Natural killer cell treated with Interleukin-12 subunit alpha and Interleukin-12 subunit beta and Interleukin-15 and Interleukin-18, amount 100 ng/mL, for 72 hours (primary cell): Measurements from ENCODE around the gene C8B. TPM values are rescaled to one million over a fixed set of nuclear protein-coding genes. Genes with fewer than 3 reads are reported as not detected.
A peak's percentile ranks its signal among the peaks of the same experiment; 100 is the strongest.

Experiments used
- ATAC-seq, 2 donors: fragments of 150-1000 bp; cut with Tn5 transposase in 1 of 2; sonication (Bioruptor Pico), chemical (Tn5 transposase) in 1 of 2; 2 replicates each; pipeline ENCODE4 v1.10.0; 2021
- DNase-seq: peaks from one replicate; pipeline ENCODE4 v3.0.0; 2022; ENCODE audit warnings: low spot score
- H3K27ac Mint-ChIP-seq, 2 donors: 1 replicate in 1 of 2; 2 replicates in 1 of 2; pipeline ENCODE4 v1.8.0; 2022; ENCODE audit warnings: mixed read lengths in 2 of 2, mild to moderate bottlenecking in 1 of 2, moderate library complexity in 1 of 2
- H3K27me3 Mint-ChIP-seq, 2 donors: 1 replicate in 1 of 2; 2 replicates in 1 of 2; pipeline ENCODE4 v1.8.0; 2022; ENCODE audit warnings: mixed read lengths in 2 of 2
- H3K36me3 Mint-ChIP-seq: one replicate; pipeline ENCODE4 v1.8.0; 2022; ENCODE audit warnings: mixed read lengths
- H3K4me1 Mint-ChIP-seq, 2 donors: 1 replicate in 1 of 2; 2 replicates in 1 of 2; pipeline ENCODE4 v1.8.0; 2022; ENCODE audit warnings: low read depth in 2 of 2, mixed read lengths in 2 of 2, mild to moderate bottlenecking in 1 of 2
- H3K4me3 Mint-ChIP-seq: one replicate; pipeline ENCODE4 v1.8.0; 2022; ENCODE audit warnings: mixed read lengths
- H3K9me3 Mint-ChIP-seq: 2 replicates; pipeline ENCODE4 v1.8.0; 2022; ENCODE audit warnings: mixed read lengths
- total RNA-seq, 2 donors: library from RNA; stranded (reverse); gene quantifications; one replicate each; pipeline ENCODE4 v1.2.3, GENCODE V29; 2022

The C8B gene
- total RNA-seq, 2 donors from 2014 or later = 0.40 TPM; not detected in 1

DNA sequence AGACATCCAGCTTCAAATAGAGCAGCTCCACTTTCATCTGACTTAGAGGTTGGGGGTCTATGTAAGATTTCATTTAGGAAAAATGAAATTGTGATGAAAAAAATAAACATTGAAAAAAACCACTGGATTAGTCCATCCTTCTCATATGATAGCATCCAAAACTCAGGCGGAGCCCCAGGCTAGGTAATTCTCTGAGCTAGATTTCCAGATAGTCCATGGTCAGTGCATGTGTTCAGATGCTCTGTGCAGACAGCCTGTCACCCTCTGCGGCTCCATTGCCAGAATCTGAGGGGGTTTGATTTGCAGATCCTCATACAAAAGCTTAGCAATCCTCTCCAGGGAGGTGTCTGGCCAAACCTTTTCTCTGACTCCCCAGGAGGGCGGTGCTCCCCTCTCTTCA is 49.2 kb downstream of the C8B start:
- H3K27me3 Mint-ChIP-seq = peaks cover 0 to 31% of the 10 kb centered on the region in 2 donors
- peaks cover 8% of the 10 kb centered on the region for H3K36me3 Mint-ChIP-seq
- no peak overlapping the region for H3K4me3 Mint-ChIP-seq
- peaks cover 0 to 23% of the 10 kb centered on the region in 2 donors for H3K4me1 Mint-ChIP-seq
- DNase-seq (no peak), ATAC-seq (no peak)
- peak overlapping the region in 1 of 2 donors; percentile 61 for H3K27ac Mint-ChIP-seq
- H3K9me3 Mint-ChIP-seq = peaks cover 6% of the 10 kb centered on the region

DNA sequence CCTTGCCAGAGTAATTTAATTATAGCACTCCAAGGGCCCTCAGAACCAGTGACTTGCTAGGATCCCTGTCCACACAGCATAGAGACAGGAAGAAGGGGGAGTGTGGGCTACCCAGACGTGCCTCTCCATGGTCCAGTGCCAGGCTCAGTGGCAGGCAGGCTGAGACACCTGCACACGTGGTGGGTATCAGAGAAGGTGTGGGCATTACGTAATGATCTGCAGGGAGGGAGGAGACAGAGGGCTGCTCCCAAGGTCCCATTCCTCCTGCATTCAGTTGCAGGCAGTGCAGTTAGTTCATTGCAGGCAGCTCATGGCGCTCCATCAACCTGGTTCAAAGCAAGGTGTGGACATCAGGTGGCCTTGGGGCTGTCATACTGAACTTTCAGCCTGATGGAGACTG is 49.9 kb downstream of the C8B start:
- H3K4me1 Mint-ChIP-seq = peaks cover 3 to 24% of the 10 kb centered on the region in 2 donors
- ATAC-seq (no peak), DNase-seq (no peak)
- peaks cover 0 to 31% of the 10 kb centered on the region in 2 donors for H3K27me3 Mint-ChIP-seq
- H3K9me3 Mint-ChIP-seq = peaks cover 6% of the 10 kb centered on the region
- H3K4me3 Mint-ChIP-seq = no peak overlapping the region
- peaks cover 8% of the 10 kb centered on the region for H3K36me3 Mint-ChIP-seq
- H3K27ac Mint-ChIP-seq = peak overlapping the region in 1 of 2 donors; percentile 47

GRCh38 chr1:56912325-56912724 is 53.5 kb downstream of the C8B start:
- DNase-seq = no peak
- H3K36me3 Mint-ChIP-seq = peaks cover 8% of the 10 kb centered on the region
- H3K27me3 Mint-ChIP-seq = peaks cover 0 to 31% of the 10 kb centered on the region in 2 donors
- no peak for ATAC-seq
- H3K4me1 Mint-ChIP-seq = peaks cover 38 to 54% of the 10 kb centered on the region in 2 donors
- peaks cover 6% of the 10 kb centered on the region for H3K9me3 Mint-ChIP-seq
- no peak overlapping the region for H3K4me3 Mint-ChIP-seq
- H3K27ac Mint-ChIP-seq = no peak overlapping the region

GRCh38 chr1:56911098-56911938 is 54.5 kb downstream of the C8B start:
- Mint-ChIP-seq H3K27ac (peak overlapping the region; percentile 78 to 95), H3K27me3 (peaks cover 0 to 26% of the 10 kb centered on the region in 2 donors), H3K4me3 (peak overlapping the region; percentile 72), H3K36me3 (peaks cover 8% of the 10 kb centered on the region), H3K4me1 (peaks cover 39 to 53% of the 10 kb centered on the region in 2 donors), H3K9me3 (peaks cover 6% of the 10 kb centered on the region)
- ATAC-seq = no peak
- no peak for DNase-seq

DNA sequence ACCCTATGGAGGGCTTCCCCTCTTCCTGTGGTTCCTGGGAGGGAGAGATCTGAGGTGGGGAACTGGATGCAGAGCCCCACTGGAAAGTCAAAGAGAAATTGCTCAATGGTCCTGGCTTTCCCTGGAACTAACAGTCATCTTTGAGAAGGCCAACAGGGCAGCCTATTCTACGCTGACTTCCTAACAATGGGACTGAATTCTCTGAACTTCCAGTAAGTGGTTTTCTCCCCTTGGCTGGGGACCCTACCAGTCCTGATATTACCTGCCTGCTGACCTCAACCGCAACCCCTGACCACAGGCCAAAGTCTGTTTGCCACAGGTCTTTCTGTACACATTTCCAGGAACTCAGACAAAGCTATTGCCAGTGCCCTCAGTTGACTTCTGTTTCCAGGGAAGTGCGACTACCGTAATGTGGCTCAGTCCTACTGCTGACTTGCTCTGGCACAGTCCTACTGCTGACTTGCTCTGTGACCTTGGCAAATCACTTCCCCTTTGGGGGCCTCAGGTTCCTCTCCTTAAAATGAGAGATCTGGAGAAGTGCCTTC is 55.3 kb downstream of the C8B start:
- Mint-ChIP-seq H3K27me3 (peaks cover 0 to 21% of the 10 kb centered on the region in 2 donors), H3K36me3 (peaks cover 8% of the 10 kb centered on the region), H3K9me3 (peaks cover 6% of the 10 kb centered on the region), H3K27ac (peak overlapping the region; percentile 78 to 95), H3K4me1 (peaks cover 39 to 53% of the 10 kb centered on the region in 2 donors), H3K4me3 (peak overlapping the region; percentile 72)
- ATAC-seq (peak; percentile 58 to 74), DNase-seq (peak; percentile 75)

DNA sequence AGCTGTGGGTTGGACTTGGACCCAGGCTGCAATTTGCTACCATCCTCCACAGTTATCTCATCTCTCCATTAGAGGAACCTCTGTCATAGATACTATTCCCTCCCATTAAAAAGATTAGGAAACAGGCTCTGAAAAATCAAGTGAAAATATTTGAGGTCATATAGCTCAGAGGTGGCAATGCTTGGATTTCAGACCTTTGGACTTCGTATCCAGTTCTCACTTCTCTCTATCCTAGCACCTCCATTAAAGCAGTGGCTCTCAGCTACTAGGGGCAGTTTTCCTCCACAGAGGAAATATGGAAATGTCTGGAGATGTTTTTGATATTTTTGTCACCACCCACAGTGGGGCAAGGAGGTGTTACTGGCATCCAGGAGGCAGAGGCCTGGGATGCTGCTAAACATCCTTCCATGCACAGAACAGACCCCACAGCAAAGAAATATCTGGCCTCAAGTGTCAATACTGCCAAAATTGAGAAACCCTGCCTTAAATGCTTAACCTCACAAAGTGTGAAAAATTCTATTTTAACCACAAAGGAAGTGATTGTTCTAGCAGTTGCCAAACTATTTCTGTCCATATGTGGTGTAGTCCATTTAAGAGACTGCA is 57.1 kb downstream of the C8B start:
- ATAC-seq (peak; percentile 63 to 79), DNase-seq (no peak)
- Mint-ChIP-seq H3K36me3 (peaks cover 7% of the 10 kb centered on the region), H3K27ac (peak overlapping the region; percentile 78 to 95), H3K27me3 (peaks cover 0 to 9% of the 10 kb centered on the region in 2 donors), H3K9me3 (peaks cover 3% of the 10 kb centered on the region), H3K4me3 (peak overlapping the region; percentile 72), H3K4me1 (peaks cover 39 to 58% of the 10 kb centered on the region in 2 donors)

DNA sequence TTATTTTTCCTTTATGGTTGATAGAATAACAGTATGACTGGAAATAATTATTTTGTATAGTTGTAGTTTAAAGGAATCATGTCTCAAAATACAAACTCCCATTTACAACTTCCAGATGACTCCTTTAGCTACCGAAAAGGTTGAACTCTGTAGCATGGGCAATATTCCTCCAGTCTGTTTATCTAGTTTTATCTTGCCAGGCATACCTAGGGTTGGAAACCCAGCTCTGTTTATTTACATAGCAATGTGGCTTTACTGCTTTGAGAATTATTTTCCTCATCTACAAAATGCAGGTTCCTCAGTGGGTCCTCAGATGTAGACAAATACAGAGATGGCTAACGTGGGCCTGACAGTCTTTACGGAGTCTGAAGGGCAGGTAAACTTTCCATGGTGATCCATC is 60.1 kb downstream of the C8B start:
- H3K9me3 Mint-ChIP-seq = peaks cover 3% of the 10 kb centered on the region
- peak overlapping the region in 1 of 2 donors; percentile 18 for H3K27ac Mint-ChIP-seq
- no peak overlapping the region for H3K4me3 Mint-ChIP-seq
- peaks cover 2 to 12% of the 10 kb centered on the region in 2 donors for H3K27me3 Mint-ChIP-seq
- no peak for ATAC-seq
- H3K4me1 Mint-ChIP-seq = peaks cover 33 to 54% of the 10 kb centered on the region in 2 donors
- DNase-seq = no peak
- H3K36me3 Mint-ChIP-seq = no peaks in the 10 kb centered on the region

GRCh38 chr1:56904663-56905397 is 61.0 kb downstream of the C8B start:
- Mint-ChIP-seq H3K4me1 (peaks cover 25 to 46% of the 10 kb centered on the region in 2 donors), H3K9me3 (peaks cover 3% of the 10 kb centered on the region), H3K4me3 (no peak overlapping the region), H3K36me3 (no peaks in the 10 kb centered on the region), H3K27me3 (peaks cover 2 to 12% of the 10 kb centered on the region in 2 donors), H3K27ac (peak overlapping the region in 1 of 2 donors; percentile 55)
- DNase-seq (no peak), ATAC-seq (no peak)

DNA sequence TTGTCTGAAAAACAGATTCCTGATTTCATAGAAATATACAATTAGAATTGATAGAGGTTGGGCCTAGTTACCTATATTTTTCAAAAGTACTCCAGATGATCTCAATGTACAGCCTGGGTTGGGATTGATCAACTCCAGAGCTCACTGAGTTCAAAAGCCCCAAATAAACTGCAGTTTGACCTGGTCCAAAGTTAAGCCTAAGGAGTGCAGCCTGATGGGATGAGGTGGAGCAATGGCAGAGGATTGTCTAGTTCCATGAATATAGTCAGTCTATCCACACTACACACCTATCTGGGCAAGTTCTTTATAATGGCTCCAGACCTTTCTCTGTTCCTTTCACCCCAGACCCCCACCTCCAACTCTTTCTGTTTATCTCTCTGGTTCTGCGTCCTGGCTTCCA is 62.0 kb downstream of the C8B start:
- no peak overlapping the region for H3K4me3 Mint-ChIP-seq
- peaks cover 2 to 12% of the 10 kb centered on the region in 2 donors for H3K27me3 Mint-ChIP-seq
- H3K4me1 Mint-ChIP-seq = peaks cover 15 to 35% of the 10 kb centered on the region in 2 donors
- DNase-seq (no peak), ATAC-seq (no peak)
- peaks cover 3% of the 10 kb centered on the region for H3K9me3 Mint-ChIP-seq
- H3K36me3 Mint-ChIP-seq = no peaks in the 10 kb centered on the region
- no peak overlapping the region for H3K27ac Mint-ChIP-seq

GRCh38 chr1:56901716-56902115 is 64.1 kb downstream of the C8B start:
- Mint-ChIP-seq H3K36me3 (no peaks in the 10 kb centered on the region), H3K27me3 (peaks cover 2 to 12% of the 10 kb centered on the region in 2 donors), H3K4me3 (no peak overlapping the region), H3K9me3 (peaks cover 3% of the 10 kb centered on the region), H3K4me1 (peaks cover 0 to 21% of the 10 kb centered on the region in 2 donors), H3K27ac (peak overlapping the region in 1 of 2 donors; percentile 13)
- DNase-seq = no peak
- ATAC-seq = no peak

GRCh38 chr1:56898879-56899278 is 66.9 kb downstream of the C8B start:
- no peaks in the 10 kb centered on the region for H3K36me3 Mint-ChIP-seq
- DNase-seq (no peak), ATAC-seq (no peak)
- no peak overlapping the region for H3K27ac Mint-ChIP-seq
- H3K4me1 Mint-ChIP-seq = peaks cover 0 to 10% of the 10 kb centered on the region in 2 donors
- peaks cover 2 to 12% of the 10 kb centered on the region in 2 donors for H3K27me3 Mint-ChIP-seq
- H3K4me3 Mint-ChIP-seq = no peak overlapping the region
- peaks cover 3% of the 10 kb centered on the region for H3K9me3 Mint-ChIP-seq

DNA sequence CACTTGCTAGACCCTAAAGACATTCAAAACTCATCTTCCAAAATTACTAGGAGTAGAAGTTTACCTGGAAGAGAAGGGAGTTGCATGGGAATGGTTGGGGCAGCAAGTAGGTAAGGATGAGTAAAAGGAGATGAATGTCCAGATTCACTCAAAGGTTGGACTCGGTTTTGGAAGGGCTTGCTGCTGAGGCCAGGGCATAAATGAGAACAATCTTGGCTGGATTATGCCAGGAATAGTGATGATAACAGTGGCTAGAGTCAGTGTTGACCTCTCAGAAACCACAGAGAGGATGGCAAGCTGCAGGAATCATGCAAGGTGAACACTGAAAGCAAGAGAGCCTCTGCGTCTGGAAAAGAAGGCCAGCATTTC is 67.8 kb downstream of the C8B start:
- ATAC-seq (no peak), DNase-seq (no peak)
- Mint-ChIP-seq H3K27me3 (peaks cover 2 to 12% of the 10 kb centered on the region in 2 donors), H3K4me1 (peaks cover 0 to 10% of the 10 kb centered on the region in 2 donors), H3K4me3 (no peak overlapping the region), H3K36me3 (no peaks in the 10 kb centered on the region), H3K9me3 (peaks cover 3% of the 10 kb centered on the region), H3K27ac (no peak overlapping the region)
